Activated B cell treated with CpG ODN at 0.5 μM for 24 hours (primary cell): ENCODE results near the gene BAHCC1. TPM values are rescaled to one million over a fixed set of nuclear protein-coding genes. Genes with fewer than 3 reads are reported as not detected.

Experiments used
- ATAC-seq: fragments of 200-7000 bp; cut with Tn5 transposase; one replicate; pipeline ENCODE4 v1.10.0; 2021; ENCODE audit warnings: low read depth, mild to moderate bottlenecking, moderate library complexity
- CTCF ChIA-PET: fragments of 350-600 bp; sonication (Branson Sonifier 250); formaldehyde crosslinking; loops from one replicate; lab custom pipeline; 2021; ENCODE audit warnings: antibody characterized with exemption; lab: Charles Lee
- POLR2A ChIA-PET: fragments of 350-600 bp; sonication (Branson Sonifier 250); formaldehyde crosslinking; loops from one replicate; lab custom pipeline; 2021; ENCODE audit warnings: antibody characterized with exemption; lab: Charles Lee
- DNase-seq: peaks from one replicate; pipeline ENCODE4 v3.0.0; 2022
- H3K27ac Mint-ChIP-seq: one replicate; pipeline ENCODE4 v1.8.0; 2020; ENCODE audit warnings: mixed read lengths
- H3K27me3 Mint-ChIP-seq: one replicate; pipeline ENCODE4 v1.8.0; 2021; ENCODE audit warnings: mixed read lengths
- H3K36me3 Mint-ChIP-seq: one replicate; pipeline ENCODE4 v1.8.0; 2021; ENCODE audit warnings: low read depth, mixed read lengths
- H3K4me1 Mint-ChIP-seq: one replicate; pipeline ENCODE4 v1.8.0; 2021; ENCODE audit warnings: mixed read lengths
- H3K4me3 Mint-ChIP-seq: one replicate; pipeline ENCODE4 v1.8.0; 2020; ENCODE audit warnings: mild to moderate bottlenecking, mixed read lengths
- H3K9me3 Mint-ChIP-seq: one replicate; pipeline ENCODE4 v1.8.0; 2020; ENCODE audit warnings: mixed read lengths
- CTCF ChIP-seq: fragments of 200-600 bp; IDR thresholded peaks from one replicate; pipeline ENCODE4 v1.8.0; 2022; ENCODE audit warnings: antibody characterized with exemption, mild to moderate bottlenecking
- intact Hi-C: fragments of 100-400 bp; cut with micrococcal nuclease; formaldehyde crosslinking; loops from one replicate; pipeline ENCODE4 v1.15.1; 2024
- total RNA-seq: library from RNA; stranded (reverse); gene quantifications from 2 replicates; pipeline ENCODE4 v1.2.3, GENCODE V29; 2022

Gene BAHCC1
- total RNA-seq, 1 donor from 2014 or later = 0.13 TPM

DNA sequence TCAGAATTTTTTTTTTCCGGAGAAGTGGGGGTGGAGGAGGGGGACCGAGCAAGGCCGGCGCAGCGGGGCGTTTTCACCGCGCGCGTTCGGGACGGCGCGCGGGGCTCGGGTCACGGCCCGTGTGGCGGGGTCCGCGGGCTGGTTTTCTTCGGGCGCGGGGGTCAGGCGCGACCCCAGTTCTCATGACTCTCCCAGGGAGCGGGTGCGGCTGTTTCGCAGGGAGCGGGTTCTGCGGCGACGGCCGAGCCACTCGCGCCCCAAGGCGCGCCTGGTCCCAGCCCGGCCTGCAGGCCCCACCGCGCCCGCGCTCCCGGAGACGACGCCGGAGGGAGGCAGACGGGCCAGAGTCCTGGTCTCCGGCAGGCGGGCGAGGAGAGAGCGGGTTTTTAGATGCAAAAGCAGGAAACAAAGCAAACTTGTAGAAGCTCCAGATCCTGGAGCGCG is 1.0 kb downstream of the BAHCC1 start:
- no peak for ATAC-seq
- H3K4me3 Mint-ChIP-seq = no peak overlapping the region
- ChIA-PET POLR2A (interaction anchor here (1.0 to 2.1 kb wide), 5 partner anchors 112 to 196 kb away, joined by 3 to 26 read pairs (median 4); partner anchors contain the start of genes ACTG1 and FAAP100), CTCF (interaction anchor here (1.9 kb wide), 1 partner anchor 104 kb away, joined by 5 read pairs; no protein-coding TSS in a partner anchor)
- no peaks in the 10 kb centered on the region for H3K9me3 Mint-ChIP-seq
- no peak overlapping the region for H3K27ac Mint-ChIP-seq
- no peak for DNase-seq
- peaks cover 29% of the 10 kb centered on the region for H3K4me1 Mint-ChIP-seq
- TF ChIP-seq CTCF = no peak
- H3K27me3 Mint-ChIP-seq = peaks cover 38% of the 10 kb centered on the region
- H3K36me3 Mint-ChIP-seq = no peaks in the 10 kb centered on the region
- intact Hi-C loops = loop anchor here (2.0 to 5.0 kb wide), 3 partner anchors 89 to 1589 kb away; no protein-coding TSS in a partner anchor

GRCh38 chr17:81396722-81397313 is 1.6 kb downstream of the BAHCC1 start:
- intact Hi-C loops = loop anchor here (2.0 to 5.0 kb wide), 3 partner anchors 88 to 1590 kb away; no protein-coding TSS in a partner anchor
- DNase-seq = peak; percentile 56
- CTCF ChIA-PET = no interaction called here
- no peak for TF ChIP-seq CTCF
- no peak for ATAC-seq
- Mint-ChIP-seq H3K4me1 (peaks cover 31% of the 10 kb centered on the region), H3K27me3 (peaks cover 36% of the 10 kb centered on the region), H3K4me3 (peak overlapping the region; percentile 44), H3K9me3 (no peaks in the 10 kb centered on the region), H3K27ac (no peak overlapping the region), H3K36me3 (no peaks in the 10 kb centered on the region)
- POLR2A ChIA-PET = interaction anchor here (1.0 to 2.1 kb wide), 5 partner anchors 112 to 196 kb away, joined by 3 to 26 read pairs (median 4); partner anchors contain the start of genes ACTG1 and FAAP100

DNA sequence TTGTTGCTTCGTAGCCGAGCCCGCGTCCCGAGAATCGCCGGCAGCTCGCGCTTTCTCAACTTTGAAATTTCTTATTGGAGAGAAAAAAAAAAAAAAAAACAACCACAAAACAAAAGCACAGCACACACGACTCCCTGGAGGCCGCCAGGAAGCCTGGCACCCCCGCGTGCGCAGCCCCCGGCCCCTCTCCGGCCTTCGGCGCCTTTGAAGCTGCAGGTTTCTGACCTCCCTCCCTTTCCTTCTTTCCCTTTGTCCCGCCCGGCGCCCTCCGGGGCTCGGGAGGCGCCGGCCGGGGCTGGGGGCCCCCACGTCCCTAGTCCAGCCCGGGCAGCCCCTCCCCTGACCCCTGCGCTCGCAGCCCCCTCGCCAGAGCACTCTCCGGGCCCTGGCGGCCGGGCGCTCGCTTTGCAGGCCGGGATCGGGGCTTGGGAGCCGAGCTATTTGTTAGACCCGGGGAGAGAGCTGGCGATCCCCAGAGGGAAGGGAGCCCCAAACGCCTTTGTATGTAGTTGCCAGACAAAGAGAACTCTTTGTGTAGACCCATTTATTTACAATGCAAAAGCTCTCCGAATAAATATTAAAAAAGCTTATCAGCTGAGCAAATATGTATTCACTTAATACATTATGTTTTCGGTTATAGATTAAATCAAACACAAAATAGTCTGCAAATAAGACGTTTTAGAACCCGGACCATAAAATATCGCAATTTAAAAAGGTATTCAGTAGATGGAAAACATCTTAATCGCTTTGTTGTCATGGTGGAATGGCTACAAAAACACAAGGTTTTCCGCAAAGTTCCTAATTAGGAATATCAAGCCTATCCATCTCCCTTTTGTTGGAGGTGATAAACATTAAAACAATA is 2.3 kb downstream of the BAHCC1 start:
- ATAC-seq (no peak), DNase-seq (no peak)
- no peak for TF ChIP-seq CTCF
- peaks cover 34% of the 10 kb centered on the region for H3K4me1 Mint-ChIP-seq
- H3K36me3 Mint-ChIP-seq = no peaks in the 10 kb centered on the region
- intact Hi-C loops = loop anchor here (2.0 to 5.0 kb wide), 3 partner anchors 87 to 1590 kb away; no protein-coding TSS in a partner anchor
- peak overlapping the region; percentile 41 for H3K4me3 Mint-ChIP-seq
- POLR2A ChIA-PET = interaction anchor here (0.6 to 2.1 kb wide), 6 partner anchors 71 to 197 kb away, joined by 3 to 26 read pairs (median 4); partner anchors contain the start of genes ACTG1 and FAAP100
- CTCF ChIA-PET = no interaction called here
- peaks cover 34% of the 10 kb centered on the region for H3K27me3 Mint-ChIP-seq
- no peaks in the 10 kb centered on the region for H3K9me3 Mint-ChIP-seq
- no peak overlapping the region for H3K27ac Mint-ChIP-seq

GRCh38 chr17:81398176-81398831 is 3.0 kb downstream of the BAHCC1 start:
- no peaks in the 10 kb centered on the region for H3K9me3 Mint-ChIP-seq
- intact Hi-C loops = loop anchor here (5.0 kb wide), 1 partner anchor 1591 kb away; no protein-coding TSS in a partner anchor
- ATAC-seq (no peak), DNase-seq (no peak)
- no peak for TF ChIP-seq CTCF
- H3K4me3 Mint-ChIP-seq = peak overlapping the region; percentile 82
- H3K4me1 Mint-ChIP-seq = peaks cover 34% of the 10 kb centered on the region
- ChIA-PET POLR2A (interaction anchor here (0.6 to 2.1 kb wide), 4 partner anchors 64 to 154 kb away, joined by 3 to 26 read pairs (median 5); partner anchors contain the start of genes ACTG1 and FAAP100), CTCF (interaction anchor here (0.8 kb wide), 1 partner anchor 202 kb away, joined by 3 read pairs; no protein-coding TSS in a partner anchor)
- no peaks in the 10 kb centered on the region for H3K36me3 Mint-ChIP-seq
- no peak overlapping the region for H3K27ac Mint-ChIP-seq
- H3K27me3 Mint-ChIP-seq = peaks cover 34% of the 10 kb centered on the region
